NCI-H2107 (cell line): ENCODE results near the gene NAV2.
"Not testable (repeated sequence)": the region's sequence is repeated elsewhere in the genome, so short reads cannot be mapped to it uniquely, and the experiment has no call there.

ENCODE experiments used
- DNase-seq: peaks from one replicate; lab custom pipeline; 2025; lab: John Stamatoyannopoulos, UW

Gene NAV2

DNA sequence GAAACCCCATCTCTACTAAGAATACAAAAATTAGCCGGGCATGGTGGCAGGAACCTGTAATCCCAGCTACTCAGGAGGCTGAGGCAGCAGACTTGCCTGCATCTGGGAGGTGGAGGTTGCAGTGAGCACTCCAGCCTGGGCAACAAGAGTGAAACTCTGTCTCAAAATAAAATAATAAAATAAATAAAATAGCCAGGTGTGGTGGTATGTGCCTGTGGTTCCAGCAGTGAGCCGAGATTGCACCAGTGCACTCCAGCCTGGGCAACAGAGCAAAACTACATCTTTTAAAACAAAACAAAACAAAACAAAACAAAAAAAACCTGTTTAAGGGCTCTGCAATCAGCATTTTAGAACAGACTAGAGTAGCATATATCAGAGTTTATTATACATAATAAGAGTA is 214.8 kb downstream of the NAV2 start:
- DNase-seq = not testable (repeated sequence)

DNA sequence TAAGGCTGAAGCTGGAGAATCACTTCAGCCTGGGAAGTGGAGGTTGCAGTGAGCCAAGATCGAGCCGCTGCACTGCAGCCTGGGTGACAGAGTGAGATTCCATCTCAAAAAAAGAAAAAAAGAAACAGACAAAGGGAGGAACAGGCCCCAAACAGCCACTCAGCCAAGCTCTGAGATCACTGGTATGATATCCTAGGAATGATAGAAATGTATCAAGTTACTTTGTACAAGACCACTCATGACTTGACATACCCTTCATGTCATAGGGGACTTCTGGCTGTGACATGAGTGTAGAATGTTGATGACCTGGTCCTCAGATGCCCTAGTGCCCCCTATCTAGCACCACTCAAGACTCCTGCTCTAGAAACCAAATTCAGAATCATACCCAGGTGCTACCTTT is 216.5 kb downstream of the NAV2 start:
- no peak for DNase-seq

GRCh38 chr11:19929655-19930054 is 217.0 kb downstream of the NAV2 start:
- DNase-seq = no peak

DNA sequence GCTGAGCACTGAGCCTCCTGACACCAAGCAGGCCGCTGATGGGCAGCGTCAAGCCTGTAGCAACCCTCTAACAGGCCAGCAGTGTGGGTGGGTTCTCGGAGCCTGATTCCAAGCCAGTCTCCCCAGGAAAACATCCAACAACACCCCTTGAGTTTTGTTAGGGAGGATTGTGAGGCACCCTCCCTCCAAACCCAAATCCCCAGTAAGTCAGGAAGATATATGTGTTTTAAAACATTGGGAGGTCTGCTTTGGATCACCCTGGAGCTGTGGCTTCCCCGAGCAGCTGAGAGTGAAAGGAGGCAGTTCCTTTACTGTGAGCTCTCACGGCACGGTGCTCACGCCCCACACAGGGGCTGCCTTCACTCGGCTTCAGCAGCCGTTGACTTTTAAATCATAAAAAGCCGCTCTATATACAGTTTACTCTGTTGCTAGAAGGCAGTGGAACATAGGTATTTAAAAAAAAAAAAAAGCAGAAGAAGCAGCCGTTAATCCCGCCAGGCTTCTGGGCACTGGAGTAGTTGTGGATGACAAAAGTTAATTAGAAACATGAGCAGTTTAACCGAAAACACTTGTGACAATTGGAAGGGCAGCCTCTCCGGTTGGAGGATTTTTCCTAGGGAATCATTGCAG is 218.6 kb downstream of the NAV2 start:
- peak; percentile 38 for DNase-seq

GRCh38 chr11:19931771-19932369 is 219.2 kb downstream of the NAV2 start:
- DNase-seq = no peak

GRCh38 chr11:19933132-19933735 is 220.6 kb downstream of the NAV2 start:
- no peak for DNase-seq

- DNase-seq = no peak
Measured at GRCh38 chr11:19933801-19934488, 221.3 kb downstream of the NAV2 start.

DNA sequence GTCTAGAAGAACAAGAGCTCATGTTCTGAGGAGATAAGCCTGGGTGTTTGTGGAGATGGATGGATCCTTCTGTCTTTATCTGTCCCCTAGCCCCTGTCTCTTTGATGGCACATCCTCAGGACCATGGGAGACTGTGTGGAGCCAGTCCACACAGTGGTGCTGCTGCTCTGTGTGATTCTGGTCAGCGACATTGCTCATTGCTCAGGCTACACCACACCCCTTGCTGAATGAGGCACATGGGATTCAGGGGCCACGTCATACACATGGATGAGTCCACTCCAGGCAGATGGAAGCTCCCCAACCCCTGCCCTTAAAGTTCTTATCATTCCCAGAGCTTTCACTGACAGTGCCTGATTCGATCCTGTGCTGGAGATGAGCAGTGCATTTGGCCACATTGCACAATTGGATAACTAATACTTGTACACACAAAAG is 222.2 kb downstream of the NAV2 start:
- DNase-seq = no peak

DNA sequence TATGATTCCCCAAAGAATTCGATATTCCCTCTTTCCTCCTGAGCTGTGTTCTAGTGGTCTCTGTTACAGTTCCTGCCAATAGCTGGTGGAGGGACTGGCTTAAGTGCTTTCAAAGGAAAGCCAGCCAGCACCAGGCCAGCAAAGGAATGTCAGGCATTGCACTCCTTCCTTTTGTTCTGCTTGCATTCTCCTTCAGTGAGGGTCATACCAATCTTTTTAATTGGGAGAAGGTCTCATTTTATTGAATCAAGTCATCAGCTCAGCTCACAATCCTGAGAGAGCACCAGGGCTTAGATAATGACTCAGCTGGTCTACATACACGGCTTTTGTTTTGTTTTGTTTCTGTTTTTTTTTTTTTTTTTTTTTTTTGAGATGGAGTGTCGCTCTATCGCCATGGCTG is 222.9 kb downstream of the NAV2 start:
- no peak for DNase-seq

GRCh38 chr11:19936461-19936860 is 223.8 kb downstream of the NAV2 start:
- no peak for DNase-seq

- DNase-seq = no peak
Measured at GRCh38 chr11:19938169-19938856, 225.7 kb downstream of the NAV2 start.

DNA sequence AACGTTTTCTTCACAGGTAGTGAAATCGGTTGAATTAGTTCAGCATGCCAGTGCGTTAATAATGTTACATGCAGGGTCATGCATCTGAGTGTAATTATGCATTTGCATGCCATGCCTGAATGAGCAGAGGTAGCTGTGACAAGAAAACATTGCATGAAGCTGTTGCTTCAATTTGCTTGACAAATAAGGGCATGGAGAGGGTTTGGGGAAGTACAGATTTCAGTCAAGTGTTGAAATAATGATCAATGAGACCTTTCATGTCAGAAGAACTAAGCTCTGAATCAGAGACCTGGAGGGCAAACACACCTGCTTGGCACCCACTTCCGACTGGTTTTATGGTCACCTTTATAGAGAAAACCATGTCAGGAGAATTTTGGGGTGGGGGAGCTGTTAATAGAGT is 226.2 kb downstream of the NAV2 start:
- DNase-seq = no peak

DNA sequence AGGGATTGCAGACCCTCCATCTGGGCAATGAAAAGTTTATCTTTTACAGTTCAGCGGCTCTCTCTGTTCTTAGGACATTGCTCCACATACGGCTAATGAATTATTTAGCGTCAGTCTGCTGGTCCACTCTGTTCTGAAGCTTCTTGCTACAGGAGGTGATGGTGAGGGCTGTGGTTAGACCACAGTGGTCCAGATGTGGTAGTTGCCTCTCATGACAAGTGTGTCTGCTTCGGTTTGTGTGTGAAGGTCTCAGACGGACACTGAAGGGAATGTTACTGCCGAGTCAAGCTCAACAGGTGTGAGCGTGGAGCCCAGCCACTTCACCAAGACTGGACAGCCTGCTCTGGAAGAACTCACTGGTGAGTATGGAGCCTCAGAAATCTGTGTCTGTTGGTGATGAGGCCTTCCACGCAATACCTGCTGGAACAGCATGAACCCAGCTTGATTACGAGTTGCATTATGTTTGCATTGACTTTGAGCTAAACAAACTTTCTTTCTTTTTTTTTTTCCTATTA is 226.8 kb downstream of the NAV2 start:
- no peak for DNase-seq

DNA sequence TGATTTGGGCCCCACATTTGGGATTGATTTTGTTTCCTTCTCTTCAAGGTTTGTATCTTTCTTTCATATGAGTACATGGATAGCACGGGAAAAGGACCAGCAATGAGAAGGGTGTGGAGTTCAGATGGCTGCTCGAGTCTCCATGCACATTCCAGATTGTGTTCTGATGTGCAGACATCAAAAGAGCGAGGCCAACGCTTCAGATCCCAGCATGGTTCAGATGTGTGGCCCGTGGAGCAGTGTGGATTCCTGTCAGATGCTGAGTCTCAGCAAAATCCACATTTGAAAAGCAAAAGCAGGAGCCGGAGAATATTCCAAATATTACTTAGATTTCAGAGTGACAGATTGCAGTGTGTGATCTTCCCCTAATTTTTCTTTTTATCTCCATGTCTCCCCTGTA is 228.2 kb downstream of the NAV2 start:
- no peak for DNase-seq

- DNase-seq = no peak
Measured at GRCh38 chr11:19946681-19947080, 234.0 kb downstream of the NAV2 start.

GRCh38 chr11:19947537-19948114 is 235.0 kb downstream of the NAV2 start:
- DNase-seq = no peak

DNA sequence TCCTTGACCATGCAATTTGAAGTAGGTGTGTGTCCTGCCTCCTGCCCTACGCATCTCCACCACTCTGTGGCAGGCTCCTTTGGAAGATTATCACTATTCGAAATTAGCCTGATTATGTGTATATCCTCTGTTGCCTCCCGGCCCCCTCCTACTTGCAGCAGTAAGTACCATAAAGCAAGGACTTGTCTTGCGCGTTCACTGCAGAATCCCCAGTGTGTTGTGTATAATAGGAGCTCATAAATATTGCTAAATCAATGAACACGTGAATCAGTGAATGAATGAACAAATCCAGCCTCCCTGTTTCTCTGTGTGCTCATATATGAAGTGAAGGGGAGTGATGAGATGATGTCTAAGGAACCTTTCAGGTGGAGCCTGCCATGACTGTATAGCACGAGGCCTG is 237.0 kb downstream of the NAV2 start:
- no peak for DNase-seq

DNA sequence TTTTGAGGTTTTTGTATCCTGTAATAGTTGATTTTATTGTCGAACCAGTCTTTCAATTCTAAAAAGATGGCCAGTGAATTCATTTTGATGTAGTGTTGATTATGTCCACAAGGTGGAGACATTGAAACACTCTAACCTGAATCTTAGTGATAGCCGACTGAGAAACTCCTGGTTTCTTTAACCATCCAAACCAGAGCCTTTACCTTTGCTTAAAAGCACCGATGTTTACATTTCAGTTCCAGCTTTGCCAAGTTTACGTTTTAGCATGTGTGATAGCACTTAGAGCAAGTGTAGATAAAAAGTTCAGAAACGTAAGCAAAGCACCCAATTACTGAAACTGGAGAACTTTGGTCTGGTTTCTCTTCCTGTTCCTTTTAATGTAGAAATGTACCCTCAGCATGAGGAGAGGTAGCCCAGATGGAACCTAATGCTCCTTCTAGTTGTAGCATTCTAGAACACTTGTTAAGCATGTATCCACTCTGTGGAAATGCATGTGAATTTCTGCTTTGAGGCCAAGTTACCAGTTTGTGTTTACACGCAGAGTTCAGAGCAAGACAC is 239.0 kb downstream of the NAV2 start:
- DNase-seq = peak; percentile 26

DNA sequence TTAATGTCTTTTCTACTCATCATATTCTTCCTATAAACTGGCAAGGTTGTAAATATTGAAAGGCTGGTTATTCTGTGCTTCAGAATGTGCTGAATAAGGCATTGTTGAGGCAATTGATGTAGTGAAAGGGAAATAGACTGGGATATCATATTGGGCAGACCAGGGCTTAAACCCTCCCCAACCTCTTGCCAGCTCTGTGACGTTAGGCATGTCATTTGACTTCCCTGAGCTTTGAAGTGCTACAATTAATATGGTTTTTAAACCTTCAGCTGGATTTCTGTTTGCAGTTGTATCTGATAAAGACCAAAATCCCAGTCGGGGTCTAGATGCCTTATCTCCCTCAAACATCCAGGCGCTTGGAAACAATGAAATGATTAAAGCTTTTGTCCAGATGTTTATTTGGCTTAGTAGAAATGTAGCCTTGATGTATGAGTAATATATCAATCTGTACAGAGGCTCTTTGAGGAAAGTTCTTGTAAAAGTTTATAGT is 239.5 kb downstream of the NAV2 start:
- no peak for DNase-seq

- no peak for DNase-seq
Measured at GRCh38 chr11:19952911-19953310, 240.3 kb downstream of the NAV2 start.

DNA sequence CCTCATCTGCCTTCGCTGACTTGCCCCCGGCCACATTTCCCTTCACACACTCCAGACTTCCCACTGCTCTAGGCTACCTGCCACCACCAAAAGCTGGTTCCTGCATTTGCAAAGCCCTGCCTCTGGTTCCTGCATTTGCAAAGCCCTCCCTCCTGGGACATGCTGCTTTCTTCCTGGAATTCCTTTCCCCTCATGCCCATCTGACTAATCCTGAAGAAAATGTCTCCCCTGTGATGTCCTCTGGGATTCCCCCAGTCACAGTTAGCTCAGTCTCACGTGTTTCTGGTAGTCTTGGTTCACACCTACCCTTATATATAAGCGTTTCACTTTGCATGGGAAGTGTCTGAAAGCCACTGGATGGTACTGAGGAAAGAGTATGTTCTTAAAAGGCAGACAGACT is 240.7 kb downstream of the NAV2 start:
- DNase-seq = no peak
